Inflammatory macrophage treated with lipopolysaccharide for 1 hour (primary cell): Measurements from ENCODE around the gene GNPTAB.
A peak's percentile ranks its signal among the peaks of the same experiment; 100 is the strongest.

Source experiments
- DNase-seq, 2 donors: peaks; one replicate each; pipeline ENCODE4 v3.0.0-alpha.2; 2020 to 2022

The GNPTAB gene

GRCh38 chr12:101802486-101802885 is 28.3 kb downstream of the GNPTAB start:
- DNase-seq = no peak

- DNase-seq = no peak
These were observed 31.0 kb downstream of the GNPTAB start for GRCh38 chr12:101799774-101800173.

GRCh38 chr12:101795786-101796185 is 35.0 kb downstream of the GNPTAB start:
- peak; percentile 50 to 62 for DNase-seq

GRCh38 chr12:101795013-101795412 is 35.7 kb downstream of the GNPTAB start:
- no peak for DNase-seq

- DNase-seq = no peak
These were observed 36.2 kb downstream of the GNPTAB start for GRCh38 chr12:101794574-101794973.

- peak in 1 of 2 donors; percentile 60 for DNase-seq
These were observed 37.4 kb downstream of the GNPTAB start for GRCh38 chr12:101793401-101793800.

GRCh38 chr12:101792046-101792931 is 38.5 kb downstream of the GNPTAB start:
- DNase-seq = no peak

GRCh38 chr12:101789171-101789570 is 41.6 kb downstream of the GNPTAB start:
- no peak for DNase-seq

GRCh38 chr12:101785671-101786070 is 45.1 kb downstream of the GNPTAB start:
- DNase-seq = no peak

GRCh38 chr12:101784376-101784775 is 46.4 kb downstream of the GNPTAB start:
- DNase-seq = no peak

- DNase-seq = no peak
These were observed 46.9 kb downstream of the GNPTAB start for GRCh38 chr12:101783838-101784237.

- no peak for DNase-seq
These were observed 47.6 kb downstream of the GNPTAB start for GRCh38 chr12:101783150-101783549.

GRCh38 chr12:101782273-101782731 is 48.5 kb downstream of the GNPTAB start:
- no peak for DNase-seq

- DNase-seq = no peak
These were observed 48.9 kb downstream of the GNPTAB start for GRCh38 chr12:101781834-101782233.

GRCh38 chr12:101780599-101780998 is 50.2 kb downstream of the GNPTAB start:
- DNase-seq = peak; percentile 63 to 71

GRCh38 chr12:101779626-101780025 is 51.1 kb downstream of the GNPTAB start:
- no peak for DNase-seq

GRCh38 chr12:101779200-101779599 is 51.6 kb downstream of the GNPTAB start:
- no peak for DNase-seq

- DNase-seq = no peak
These were observed 52.8 kb downstream of the GNPTAB start for GRCh38 chr12:101777978-101778377.

- DNase-seq = peak; percentile 56 to 63
These were observed 53.3 kb downstream of the GNPTAB start for GRCh38 chr12:101777485-101777884.

GRCh38 chr12:101775816-101776215 is 54.9 kb downstream of the GNPTAB start:
- DNase-seq = no peak

- peak; percentile 72 to 93 for DNase-seq
These were observed 57.1 kb downstream of the GNPTAB start for GRCh38 chr12:101773650-101774162.

- peak; percentile 63 to 64 for DNase-seq
These were observed 58.6 kb downstream of the GNPTAB start for GRCh38 chr12:101772012-101772775.

GRCh38 chr12:101769865-101770264 is 60.9 kb downstream of the GNPTAB start:
- DNase-seq = no peak

GRCh38 chr12:101768781-101769180 is 62.0 kb downstream of the GNPTAB start:
- DNase-seq = no peak
